RWPE2 (cell line): ENCODE results near the gene FNTB.

Experiments
- ATAC-seq: fragments of 200-7000 bp; cut with Tn5 transposase; 3 replicates; pipeline ENCODE4 v1.9.1; 2021; ENCODE audit warnings: low read depth
- DNase-seq: peaks from one replicate; pipeline ENCODE4 v3.0.0-alpha.2; 2020; ENCODE audit warnings: low spot score
- H3K27ac ChIP-seq: fragments of 450-650 bp; 2 replicates; pipeline ENCODE4 v1.5.1; 2017; ENCODE audit warnings: mild to moderate bottlenecking; ENCODE audit not compliant: poor library complexity, severe bottlenecking
- H3K27me3 ChIP-seq: fragments of 250-450 bp; sonication (Bioruptor Pico); 2 replicates; pipeline ENCODE4 v1.5.1; 2021; ENCODE audit warnings: mild to moderate bottlenecking, moderate library complexity; ENCODE audit not compliant: insufficient read depth, poor library complexity, severe bottlenecking
- H3K36me3 ChIP-seq: fragments of 250-450 bp; sonication (Bioruptor Pico); 2 replicates; pipeline ENCODE4 v1.5.1; 2020; ENCODE audit warnings: low read depth, mild to moderate bottlenecking, moderate library complexity
- H3K4me1 ChIP-seq: fragments of 250-450 bp; sonication (Bioruptor Pico); 2 replicates; pipeline ENCODE4 v1.5.1; 2021; ENCODE audit warnings: mild to moderate bottlenecking, moderate library complexity; ENCODE audit not compliant: insufficient read depth, poor library complexity, severe bottlenecking
- H3K4me3 ChIP-seq: fragments of 250-450 bp; sonication (Bioruptor Pico); 2 replicates; pipeline ENCODE4 v1.5.1; 2021; ENCODE audit warnings: mild to moderate bottlenecking, moderate library complexity; ENCODE audit not compliant: severe bottlenecking
- H3K9me3 ChIP-seq: fragments of 250-450 bp; sonication (Bioruptor Pico); 2 replicates; pipeline ENCODE4 v1.5.1; 2021; ENCODE audit warnings: mild to moderate bottlenecking, moderate library complexity; ENCODE audit not compliant: severe bottlenecking
- CTCF ChIP-seq: fragments of 450-650 bp; IDR thresholded peaks from one replicate; pipeline ENCODE4 v1.5.1; 2017; ENCODE audit warnings: mild to moderate bottlenecking, moderate library complexity; ENCODE audit not compliant: poor library complexity, severe bottlenecking

The FNTB gene

GRCh38 chr14:64979336-64980074 lies 7.2 kb upstream of the FNTB start:
- no peak overlapping the region for H3K4me3 ChIP-seq
- H3K27ac ChIP-seq, result no peak overlapping the region
- no peak for DNase-seq
- H3K9me3 ChIP-seq, result no peaks in the 10 kb centered on the region
- TF ChIP-seq CTCF, result no peak
- no peaks in the 10 kb centered on the region for H3K27me3 ChIP-seq
- H3K4me1 ChIP-seq, result peaks cover 4% of the 10 kb centered on the region
- no peaks in the 10 kb centered on the region for H3K36me3 ChIP-seq
- ATAC-seq, result 0 out of 3 replicates have a peak, but pooled peaks have one; percentile 35

- no peaks in the 10 kb centered on the region for H3K36me3 ChIP-seq
- DNase-seq, result no peak
- ATAC-seq, result no peak
- no peaks in the 10 kb centered on the region for H3K9me3 ChIP-seq
- no peaks in the 10 kb centered on the region for H3K27me3 ChIP-seq
- peak; percentile 99 for TF ChIP-seq CTCF
- H3K4me1 ChIP-seq, result peaks cover 10% of the 10 kb centered on the region
- no peak overlapping the region for H3K27ac ChIP-seq
- no peak overlapping the region for H3K4me3 ChIP-seq
Observed at GRCh38 chr14:64983439-64984310, 3.0 kb upstream of the FNTB start.

- no peaks in the 10 kb centered on the region for H3K27me3 ChIP-seq
- H3K4me3 ChIP-seq, result peak overlapping the region; percentile 67
- no peaks in the 10 kb centered on the region for H3K9me3 ChIP-seq
- peak overlapping the region; percentile 50 for H3K27ac ChIP-seq
- no peak for DNase-seq
- no peaks in the 10 kb centered on the region for H3K36me3 ChIP-seq
- peaks cover 10% of the 10 kb centered on the region for H3K4me1 ChIP-seq
- no peak for ATAC-seq
- no peak for TF ChIP-seq CTCF
Observed at GRCh38 chr14:64987438-64987767, 708 bp downstream of the FNTB start.

- DNase-seq (no peak), ATAC-seq (no peak)
- no peak for TF ChIP-seq CTCF
- Histone ChIP-seq H3K27me3 (no peaks in the 10 kb centered on the region), H3K27ac (no peak overlapping the region), H3K9me3 (no peaks in the 10 kb centered on the region), H3K4me1 (peaks cover 7% of the 10 kb centered on the region), H3K36me3 (no peaks in the 10 kb centered on the region; the same call in 1 of the 2 replicates), H3K4me3 (no peak overlapping the region)
Observed at GRCh38 chr14:64990296-64990695, 3.6 kb downstream of the FNTB start.

- Histone ChIP-seq H3K36me3 (no peaks in the 10 kb centered on the region; the same call in 1 of the 2 replicates), H3K27me3 (no peaks in the 10 kb centered on the region), H3K4me1 (peaks cover 7% of the 10 kb centered on the region), H3K27ac (no peak overlapping the region), H3K4me3 (no peak overlapping the region), H3K9me3 (no peaks in the 10 kb centered on the region)
- DNase-seq (no peak), ATAC-seq (no peak)
- TF ChIP-seq CTCF, result no peak
Observed at GRCh38 chr14:64990939-64991338, 4.2 kb downstream of the FNTB start.
